ENCODE data around the gene CD86. TPM values are rescaled to one million over a fixed set of nuclear protein-coding genes. Genes with fewer than 3 reads are reported as not detected.
A peak's percentile ranks its signal among the peaks of the same experiment; 100 is the strongest.

Gene CD86
- polyA plus RNA-seq, 4 donors = 0.89 to 3.1 (median 2.2) TPM

GRCh38 chr3:122100591-122101463 is 45.7 kb downstream of the CD86 start:
- Histone ChIP-seq H3K27me3 (ENCODE audit: control insufficient read depth in 3 of 3, insufficient read depth in 3 of 3, low read length in 3 of 3) (peaks cover 0 to 2% (median 0%) of the 10 kb centered on the region in 3 donors), H3K4me1 (ENCODE audit: control insufficient read depth in 3 of 3, insufficient read depth in 2 of 3, low read depth in 1 of 3, low read length in 2 of 3) (no peaks in the 10 kb centered on the region), H3K9me3 (ENCODE audit: control insufficient read depth in 2 of 2, insufficient read depth in 1 of 2, low read depth in 1 of 2, low read length in 1 of 2) (no peaks in the 10 kb centered on the region), H3K36me3 (ENCODE audit: control insufficient read depth in 3 of 3, insufficient read depth in 2 of 3, low read depth in 1 of 3, low read length in 3 of 3) (no peaks in the 10 kb centered on the region), H3K27ac (ENCODE audit: low read depth in 1 of 3, low read length in 2 of 3) (no peak overlapping the region), H3K4me3 (ENCODE audit: low read depth in 1 of 3, low read length in 3 of 3) (no peak overlapping the region)
- FAIRE-seq (no peak), DNase-seq (peak in 1 of 2 donors; percentile 22)
- 39 to 50% (median 41%) methylated on average over 8 of the region's 8 CpGs for WGBS, 3 donors

GRCh38 chr3:122101646-122102045 is 46.5 kb downstream of the CD86 start:
- FAIRE-seq (no peak), DNase-seq (peak; percentile 72 to 75)
- no peaks in the 10 kb centered on the region for H3K4me1 ChIP-seq (ENCODE audit: control insufficient read depth in 3 of 3, insufficient read depth in 2 of 3, low read depth in 1 of 3, low read length in 2 of 3)
- H3K36me3 ChIP-seq (ENCODE audit: control insufficient read depth in 3 of 3, insufficient read depth in 2 of 3, low read depth in 1 of 3, low read length in 3 of 3) = no peaks in the 10 kb centered on the region
- H3K9me3 ChIP-seq (ENCODE audit: control insufficient read depth in 2 of 2, insufficient read depth in 1 of 2, low read depth in 1 of 2, low read length in 1 of 2) = no peaks in the 10 kb centered on the region
- peaks cover 0 to 2% (median 0%) of the 10 kb centered on the region in 3 donors for H3K27me3 ChIP-seq (ENCODE audit: control insufficient read depth in 3 of 3, insufficient read depth in 3 of 3, low read length in 3 of 3)
- no peak overlapping the region for H3K4me3 ChIP-seq (ENCODE audit: low read depth in 1 of 3, low read length in 3 of 3)
- 23 to 44% (median 33%) methylated on average over 3 of the region's 3 CpGs for WGBS, 3 donors
- no peak overlapping the region for H3K27ac ChIP-seq (ENCODE audit: low read depth in 1 of 3, low read length in 2 of 3)

GRCh38 chr3:122102191-122102935 is 47.2 kb downstream of the CD86 start:
- no peaks in the 10 kb centered on the region for H3K36me3 ChIP-seq (ENCODE audit: control insufficient read depth in 3 of 3, insufficient read depth in 2 of 3, low read depth in 1 of 3, low read length in 3 of 3)
- H3K4me3 ChIP-seq (ENCODE audit: low read depth in 1 of 3, low read length in 3 of 3) = no peak overlapping the region
- FAIRE-seq (no peak), DNase-seq (no peak)
- H3K27ac ChIP-seq (ENCODE audit: low read depth in 1 of 3, low read length in 2 of 3) = no peak overlapping the region
- H3K9me3 ChIP-seq (ENCODE audit: control insufficient read depth in 2 of 2, insufficient read depth in 1 of 2, low read depth in 1 of 2, low read length in 1 of 2) = no peaks in the 10 kb centered on the region
- 80 to 89% (median 82%) methylated on average over 4 of the region's 4 CpGs for WGBS, 3 donors
- peaks cover 0 to 2% (median 0%) of the 10 kb centered on the region in 3 donors for H3K27me3 ChIP-seq (ENCODE audit: control insufficient read depth in 3 of 3, insufficient read depth in 3 of 3, low read length in 3 of 3)
- H3K4me1 ChIP-seq (ENCODE audit: control insufficient read depth in 3 of 3, insufficient read depth in 2 of 3, low read depth in 1 of 3, low read length in 2 of 3) = no peaks in the 10 kb centered on the region

GRCh38 chr3:122103821-122104514 is 48.8 kb downstream of the CD86 start:
- Histone ChIP-seq H3K4me1 (ENCODE audit: control insufficient read depth in 3 of 3, insufficient read depth in 2 of 3, low read depth in 1 of 3, low read length in 2 of 3) (no peaks in the 10 kb centered on the region), H3K4me3 (ENCODE audit: low read depth in 1 of 3, low read length in 3 of 3) (no peak overlapping the region), H3K27ac (ENCODE audit: low read depth in 1 of 3, low read length in 2 of 3) (no peak overlapping the region), H3K9me3 (ENCODE audit: control insufficient read depth in 2 of 2, insufficient read depth in 1 of 2, low read depth in 1 of 2, low read length in 1 of 2) (no peaks in the 10 kb centered on the region), H3K36me3 (ENCODE audit: control insufficient read depth in 3 of 3, insufficient read depth in 2 of 3, low read depth in 1 of 3, low read length in 3 of 3) (no peaks in the 10 kb centered on the region), H3K27me3 (ENCODE audit: control insufficient read depth in 3 of 3, insufficient read depth in 3 of 3, low read length in 3 of 3) (peaks cover 0 to 2% (median 0%) of the 10 kb centered on the region in 3 donors)
- FAIRE-seq = no peak
- DNase-seq = no peak
- WGBS, 3 donors = 81 to 85% (median 81%) methylated on average over 2 of the region's 2 CpGs

GRCh38 chr3:122104515-122105194 is 49.5 kb downstream of the CD86 start:
- Histone ChIP-seq H3K27me3 (ENCODE audit: control insufficient read depth in 3 of 3, insufficient read depth in 3 of 3, low read length in 3 of 3) (peaks cover 0 to 2% (median 0%) of the 10 kb centered on the region in 3 donors), H3K36me3 (ENCODE audit: control insufficient read depth in 3 of 3, insufficient read depth in 2 of 3, low read depth in 1 of 3, low read length in 3 of 3) (no peaks in the 10 kb centered on the region), H3K4me3 (ENCODE audit: low read depth in 1 of 3, low read length in 3 of 3) (no peak overlapping the region), H3K9me3 (ENCODE audit: control insufficient read depth in 2 of 2, insufficient read depth in 1 of 2, low read depth in 1 of 2, low read length in 1 of 2) (no peaks in the 10 kb centered on the region), H3K4me1 (ENCODE audit: control insufficient read depth in 3 of 3, insufficient read depth in 2 of 3, low read depth in 1 of 3, low read length in 2 of 3) (no peaks in the 10 kb centered on the region), H3K27ac (ENCODE audit: low read depth in 1 of 3, low read length in 2 of 3) (no peak overlapping the region)
- FAIRE-seq = no peak
- WGBS, 3 donors = 82 to 85% (median 85%) methylated on average over 8 of the region's 8 CpGs
- DNase-seq = no peak

GRCh38 chr3:122105626-122106025 is 50.5 kb downstream of the CD86 start:
- no peaks in the 10 kb centered on the region for H3K4me1 ChIP-seq (ENCODE audit: control insufficient read depth in 3 of 3, insufficient read depth in 2 of 3, low read depth in 1 of 3, low read length in 2 of 3)
- 58 to 75% (median 59%) methylated on average over 2 of the region's 2 CpGs for WGBS, 3 donors
- no peaks in the 10 kb centered on the region for H3K9me3 ChIP-seq (ENCODE audit: control insufficient read depth in 2 of 2, insufficient read depth in 1 of 2, low read depth in 1 of 2, low read length in 1 of 2)
- H3K36me3 ChIP-seq (ENCODE audit: control insufficient read depth in 3 of 3, insufficient read depth in 2 of 3, low read depth in 1 of 3, low read length in 3 of 3) = no peaks in the 10 kb centered on the region
- H3K27me3 ChIP-seq (ENCODE audit: control insufficient read depth in 3 of 3, insufficient read depth in 3 of 3, low read length in 3 of 3) = peaks cover 0 to 2% (median 0%) of the 10 kb centered on the region in 3 donors
- no peak for DNase-seq
- H3K4me3 ChIP-seq (ENCODE audit: low read depth in 1 of 3, low read length in 3 of 3) = no peak overlapping the region
- H3K27ac ChIP-seq (ENCODE audit: low read depth in 1 of 3, low read length in 2 of 3) = no peak overlapping the region
- no peak for FAIRE-seq

GRCh38 chr3:122107171-122107570 is 52.0 kb downstream of the CD86 start:
- Histone ChIP-seq H3K4me3 (ENCODE audit: low read depth in 1 of 3, low read length in 3 of 3) (no peak overlapping the region), H3K36me3 (ENCODE audit: control insufficient read depth in 3 of 3, insufficient read depth in 2 of 3, low read depth in 1 of 3, low read length in 3 of 3) (no peaks in the 10 kb centered on the region), H3K27me3 (ENCODE audit: control insufficient read depth in 3 of 3, insufficient read depth in 3 of 3, low read length in 3 of 3) (no peaks in the 10 kb centered on the region), H3K27ac (ENCODE audit: low read depth in 1 of 3, low read length in 2 of 3) (no peak overlapping the region), H3K4me1 (ENCODE audit: control insufficient read depth in 3 of 3, insufficient read depth in 2 of 3, low read depth in 1 of 3, low read length in 2 of 3) (no peaks in the 10 kb centered on the region), H3K9me3 (ENCODE audit: control insufficient read depth in 2 of 2, insufficient read depth in 1 of 2, low read depth in 1 of 2, low read length in 1 of 2) (peaks cover 0 to 4% of the 10 kb centered on the region in 2 donors)
- no peak for DNase-seq
- WGBS, 3 donors = 92 to 98% (median 94%) methylated on average over 2 of the region's 2 CpGs
- no peak for FAIRE-seq

GRCh38 chr3:122111974-122112373 is 56.8 kb downstream of the CD86 start:
- Histone ChIP-seq H3K4me3 (ENCODE audit: low read depth in 1 of 3, low read length in 3 of 3) (no peak overlapping the region), H3K27me3 (ENCODE audit: control insufficient read depth in 3 of 3, insufficient read depth in 3 of 3, low read length in 3 of 3) (no peaks in the 10 kb centered on the region), H3K4me1 (ENCODE audit: control insufficient read depth in 3 of 3, insufficient read depth in 2 of 3, low read depth in 1 of 3, low read length in 2 of 3) (no peaks in the 10 kb centered on the region), H3K36me3 (ENCODE audit: control insufficient read depth in 3 of 3, insufficient read depth in 2 of 3, low read depth in 1 of 3, low read length in 3 of 3) (no peaks in the 10 kb centered on the region), H3K27ac (ENCODE audit: low read depth in 1 of 3, low read length in 2 of 3) (no peak overlapping the region), H3K9me3 (ENCODE audit: control insufficient read depth in 2 of 2, insufficient read depth in 1 of 2, low read depth in 1 of 2, low read length in 1 of 2) (peaks cover 0 to 4% of the 10 kb centered on the region in 2 donors)
- FAIRE-seq = no peak
- 18 to 35% (median 29%) methylated on average over 1 of the region's 1 CpG for WGBS, 3 donors
- no peak for DNase-seq

All from small intestine (tissue), 7 donors.